Measurements from ENCODE around the gene GPR87. TPM values are rescaled to one million over a fixed set of nuclear protein-coding genes. Genes with fewer than 3 reads are reported as not detected.

The GPR87 gene
- total RNA-seq, 1 experiment from 2014 or later = 15.5 TPM

DNA sequence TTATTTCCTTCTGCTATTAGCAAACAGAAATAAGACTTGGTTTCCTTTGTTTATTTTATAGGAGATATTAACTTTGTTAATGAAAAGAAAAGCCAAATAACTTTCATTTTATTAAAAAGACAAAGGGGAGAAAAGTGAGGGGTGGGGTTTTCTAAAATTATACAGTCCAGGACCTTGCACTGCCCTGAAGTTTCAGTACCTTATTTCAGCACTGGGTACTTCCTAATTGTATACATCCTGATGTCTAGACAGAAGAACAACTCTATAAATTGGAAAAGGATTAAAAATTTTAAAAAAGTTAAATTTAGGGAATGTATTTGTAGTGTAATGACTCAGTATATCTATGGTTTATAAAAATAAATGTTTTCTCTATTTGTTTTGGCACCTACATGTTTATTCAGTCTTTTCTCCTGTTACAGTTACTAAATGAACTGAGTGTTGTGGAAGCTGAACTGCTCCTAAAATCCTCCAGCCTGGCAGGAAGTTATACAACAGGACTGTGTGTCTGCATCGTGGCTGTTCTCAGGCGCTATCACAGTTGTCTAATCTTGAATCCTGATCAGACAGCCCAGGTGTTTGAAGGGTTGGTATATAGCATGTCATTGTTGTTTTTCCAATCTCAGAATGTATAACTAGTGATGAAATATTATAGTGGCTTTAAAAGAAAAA is 40.3 kb upstream of the GPR87 start:
- H3K27me3 ChIP-seq (ENCODE audit: insufficient read depth, low read depth) = no peaks in the 10 kb centered on the region
- CTCF ChIA-PET = no interaction called here
- H3K4me3 ChIP-seq = no peak overlapping the region
- no peak for DNase-seq
- H3K9me2 ChIP-seq (ENCODE audit: insufficient read depth) = no peaks in the 10 kb centered on the region
- H3K36me3 ChIP-seq (ENCODE audit: low read depth) = no peaks in the 10 kb centered on the region
- H2AFZ ChIP-seq = no peak overlapping the region
- H3F3A ChIP-seq (ENCODE audit: insufficient read depth, low read depth) = no peaks in the 10 kb centered on the region; the same call in 1 of the 2 replicates
- no peaks in the 10 kb centered on the region for H3K9me3 ChIP-seq (ENCODE audit: insufficient read depth, low read depth)
- H3K4me2 ChIP-seq = no peak overlapping the region
- no peaks in the 10 kb centered on the region for H3K4me1 ChIP-seq (replicated peaks; ENCODE audit: insufficient read depth)
- POLR2A ChIA-PET (ENCODE audit: unreplicated experiment) = no interaction called here
- intact Hi-C loops (cut with micrococcal nuclease; ENCODE audit: unreplicated experiment) = no loop called here
- BruUV-seq (replicated peaks) = no TSS peak
- TF ChIP-seq EZH2 (IDR thresholded peaks at IDR 0.05; ENCODE audit: low read depth) (no peak), CTCF (conservative IDR thresholded peaks at IDR 0.05) (no peak)
- H3K27ac ChIP-seq = no peak overlapping the region
- H4K20me1 ChIP-seq (ENCODE audit: insufficient read depth) = no peaks in the 10 kb centered on the region
- no peaks in the 10 kb centered on the region for H3K79me2 ChIP-seq (ENCODE audit: low read depth)

DNA sequence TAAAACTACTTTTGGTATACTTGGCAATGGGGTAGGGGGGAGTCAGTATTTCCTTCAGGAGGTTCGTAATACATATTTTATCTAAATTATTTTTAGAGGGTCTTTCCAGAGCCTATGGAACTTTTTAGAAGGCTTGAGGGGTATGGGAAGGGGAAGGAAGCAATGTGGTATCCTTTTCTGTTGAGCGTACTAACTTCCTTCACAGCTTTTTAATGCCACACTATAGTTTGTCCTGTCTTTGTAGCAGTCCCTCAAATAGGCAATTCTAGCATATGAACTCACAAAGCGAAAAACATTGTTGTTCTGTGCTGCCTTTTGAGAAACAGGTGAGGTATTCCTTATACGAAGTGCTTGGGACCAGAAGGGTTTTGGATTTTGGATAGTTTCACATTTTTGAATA is 35.0 kb upstream of the GPR87 start:
- 0 out of 2 replicates have a peak, but pooled peaks cover 4% of the 10 kb centered on the region for H3K9me3 ChIP-seq (ENCODE audit: insufficient read depth, low read depth)
- DNase-seq = no peak
- CTCF ChIA-PET = no interaction called here
- H3K4me2 ChIP-seq = no peak overlapping the region
- no peaks in the 10 kb centered on the region for H3K27me3 ChIP-seq (ENCODE audit: insufficient read depth, low read depth)
- POLR2A ChIA-PET (ENCODE audit: unreplicated experiment) = no interaction called here
- no peaks in the 10 kb centered on the region for H3K36me3 ChIP-seq (ENCODE audit: low read depth)
- no peaks in the 10 kb centered on the region for H3K4me1 ChIP-seq (replicated peaks; ENCODE audit: insufficient read depth)
- intact Hi-C loops (cut with micrococcal nuclease; ENCODE audit: unreplicated experiment) = no loop called here
- H2AFZ ChIP-seq = no peak overlapping the region
- no peaks in the 10 kb centered on the region for H3K79me2 ChIP-seq (ENCODE audit: low read depth)
- H3K4me3 ChIP-seq = no peak overlapping the region
- no peaks in the 10 kb centered on the region for H3F3A ChIP-seq (ENCODE audit: insufficient read depth, low read depth)
- BruUV-seq (replicated peaks) = no TSS peak
- H3K9me2 ChIP-seq (ENCODE audit: insufficient read depth) = no peaks in the 10 kb centered on the region
- H4K20me1 ChIP-seq (ENCODE audit: insufficient read depth) = no peaks in the 10 kb centered on the region
- no peak overlapping the region for H3K27ac ChIP-seq
- no peak for TF ChIP-seq EZH2 (IDR thresholded peaks at IDR 0.05; ENCODE audit: low read depth)
- TF ChIP-seq CTCF (conservative IDR thresholded peaks at IDR 0.05) = no peak

DNA sequence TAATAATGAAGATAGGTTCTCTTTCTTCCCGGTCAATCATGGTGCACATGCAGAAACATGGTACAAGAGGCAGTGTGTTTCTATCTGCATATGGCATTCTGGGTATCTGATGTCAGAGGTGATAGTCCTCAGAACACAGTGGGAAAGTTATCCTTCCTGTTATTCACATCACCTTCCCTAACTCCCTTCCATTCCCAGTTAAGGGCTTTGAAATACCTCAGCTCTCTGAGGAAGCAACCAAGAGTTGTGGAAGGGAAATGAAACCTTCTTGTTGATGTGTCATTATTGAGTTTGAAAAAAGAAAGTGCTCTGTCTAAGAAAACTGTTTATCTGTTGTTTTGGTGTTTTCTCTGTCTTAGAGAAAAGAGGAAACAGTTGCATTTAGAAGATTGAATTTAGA is 34.6 kb upstream of the GPR87 start:
- Histone ChIP-seq H3K4me2 (no peak overlapping the region), H3K9me3 (ENCODE audit: insufficient read depth, low read depth) (0 out of 2 replicates have a peak, but pooled peaks cover 4% of the 10 kb centered on the region), H3K9me2 (ENCODE audit: insufficient read depth) (no peaks in the 10 kb centered on the region), H4K20me1 (ENCODE audit: insufficient read depth) (no peaks in the 10 kb centered on the region), H2AFZ (no peak overlapping the region), H3K27ac (no peak overlapping the region), H3K36me3 (ENCODE audit: low read depth) (no peaks in the 10 kb centered on the region), H3K4me3 (no peak overlapping the region), H3F3A (ENCODE audit: insufficient read depth, low read depth) (no peaks in the 10 kb centered on the region), H3K79me2 (ENCODE audit: low read depth) (no peaks in the 10 kb centered on the region), H3K27me3 (ENCODE audit: insufficient read depth, low read depth) (no peaks in the 10 kb centered on the region), H3K4me1 (replicated peaks; ENCODE audit: insufficient read depth) (no peaks in the 10 kb centered on the region)
- BruUV-seq (replicated peaks) = no TSS peak
- no peak for DNase-seq
- intact Hi-C loops (cut with micrococcal nuclease; ENCODE audit: unreplicated experiment) = no loop called here
- CTCF ChIA-PET = no interaction called here
- no peak for TF ChIP-seq CTCF (conservative IDR thresholded peaks at IDR 0.05)
- POLR2A ChIA-PET (ENCODE audit: unreplicated experiment) = no interaction called here

All from PC-9 (cell line).